SU-DHL-6 (cell line): Measurements from ENCODE around the gene RTEL1.

Source experiments
- CTCF ChIP-seq: fragments of 200-600 bp; sonication (generic); IDR thresholded peaks from one replicate; pipeline ENCODE4 v1.5.1; 2017; ENCODE audit warnings: antibody characterized with exemption, mild to moderate bottlenecking, low read length, moderate library complexity; ENCODE audit not compliant: insufficient read depth, poor library complexity, severe bottlenecking
- EZH2phosphoT487 ChIP-seq: fragments of 200-600 bp; sonication (generic), shearing (Covaris generic); conservative IDR thresholded peaks from 2 replicates; pipeline ENCODE4 v1.6.1; 2018; ENCODE audit warnings: mild to moderate bottlenecking, antibody characterized with exemption, low read length, moderate library complexity, mixed read lengths

DNA sequence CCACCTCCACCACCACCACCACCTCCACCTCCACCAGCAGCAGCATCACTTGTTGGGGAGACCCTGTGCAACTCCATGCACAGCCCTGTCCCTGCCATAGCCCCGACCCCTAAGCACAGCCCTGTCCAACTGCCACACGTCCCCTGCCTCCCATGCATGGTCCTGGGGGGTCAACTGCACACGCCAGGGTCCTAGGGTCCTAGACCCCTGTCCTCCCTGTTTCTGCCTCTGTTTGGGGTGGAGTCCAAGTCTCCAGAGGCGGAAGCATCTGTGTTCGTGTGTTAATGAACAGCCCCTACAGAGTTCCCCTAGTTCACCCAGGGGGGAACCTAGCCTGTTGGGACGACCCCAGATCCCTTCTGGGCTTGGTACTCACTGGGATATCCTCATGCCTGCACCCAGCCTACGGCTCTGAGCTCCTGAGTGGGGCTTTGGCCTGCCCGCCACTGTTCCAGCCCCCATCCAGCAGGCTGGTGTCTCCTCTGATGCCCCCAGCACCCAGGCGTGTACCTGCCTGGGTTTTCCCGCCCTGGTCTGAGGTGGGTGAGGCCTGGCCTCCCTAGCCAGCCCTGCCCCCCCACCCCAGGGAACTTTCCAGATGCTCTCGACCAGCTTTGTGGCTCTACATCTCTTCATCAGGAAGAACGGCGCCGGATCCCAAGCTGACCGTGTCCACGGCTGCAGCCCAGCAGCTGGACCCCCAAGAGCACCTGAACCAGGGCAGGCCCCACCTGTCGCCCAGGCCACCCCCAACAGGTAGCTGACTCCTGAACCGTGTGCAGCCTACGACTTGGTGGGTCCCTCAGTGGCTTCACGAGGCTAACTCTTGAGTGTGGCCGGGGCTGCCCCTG is 35.8 kb downstream of the RTEL1 start:
- no peak for TF ChIP-seq CTCF
- TF ChIP-seq EZH2phosphoT487: no peak
